HepG2 (cell line): ENCODE measurements around the gene PTCRA. TPM values are rescaled to one million over a fixed set of nuclear protein-coding genes. Genes with fewer than 3 reads are reported as not detected.

ENCODE experiments used
- ATF1 ChIP-seq: IDR thresholded peaks from 2 replicates; pipeline ENCODE4 v1.6.1; 2016; ENCODE audit warnings: mild to moderate bottlenecking, control low read depth
- HNF4A ChIP-seq: sonication (generic); formaldehyde crosslinking; IDR thresholded peaks from 2 replicates; pipeline ENCODE4 v1.4.0; 2020; ENCODE audit warnings: missing genetic modification reagents
- HNF4G ChIP-seq, 2 experiments: sonication (generic) in 1 of 2; formaldehyde crosslinking in 1 of 2; IDR thresholded peaks; 2 replicates each; pipeline versions ENCODE4 v1.4.0 to v1.6.1; 2011 to 2020; ENCODE audit warnings: borderline replicate concordance in 2 of 2, low read depth in 2 of 2, mild to moderate bottlenecking in 2 of 2, low read length in 1 of 2, missing genetic modification reagents in 1 of 2, moderate library complexity in 1 of 2
- MAF1 ChIP-seq: sonication (generic); formaldehyde crosslinking; IDR thresholded peaks from 2 replicates; pipeline ENCODE4 v1.5.0; 2020; ENCODE audit warnings: missing genetic modification reagents, borderline replicate concordance
- MED13 ChIP-seq: sonication (generic); formaldehyde crosslinking; IDR thresholded peaks from 2 replicates; pipeline ENCODE4 v1.5.0; 2020; ENCODE audit warnings: missing genetic modification reagents
- NFIC ChIP-seq: IDR thresholded peaks from 2 replicates; pipeline ENCODE4 v1.6.1; 2012; ENCODE audit warnings: mild to moderate bottlenecking, low read length, inconsistent platforms
- PLSCR1 ChIP-seq: sonication (generic); formaldehyde crosslinking; IDR thresholded peaks from 2 replicates; pipeline ENCODE4 v1.5.0; 2020; ENCODE audit warnings: missing genetic modification reagents, mild to moderate bottlenecking, borderline replicate concordance
- PTBP1 ChIP-seq: fragments of 200-400 bp; formaldehyde crosslinking; IDR thresholded peaks from 2 replicates; pipeline ENCODE4 v1.6.1; 2018; ENCODE audit warnings: low read length, low read depth; ENCODE audit not compliant: poor library complexity, severe bottlenecking
- SAFB2 ChIP-seq: sonication (generic); formaldehyde crosslinking; IDR thresholded peaks from 2 replicates; pipeline ENCODE4 v1.5.1; 2020; ENCODE audit warnings: missing genetic modification reagents, low read depth, mild to moderate bottlenecking, borderline replicate concordance
- SP140L ChIP-seq: sonication (generic); formaldehyde crosslinking; IDR thresholded peaks from 2 replicates; pipeline ENCODE4 v1.4.0; 2020; ENCODE audit warnings: missing genetic modification reagents, borderline replicate concordance
- STAT5B ChIP-seq: sonication (generic); formaldehyde crosslinking; IDR thresholded peaks from 2 replicates; pipeline ENCODE4 v1.4.0; 2020; ENCODE audit warnings: missing genetic modification reagents
- U2AF2 ChIP-seq: fragments of 200-400 bp; formaldehyde crosslinking; IDR thresholded peaks from 2 replicates; pipeline ENCODE4 v1.6.1; 2017; ENCODE audit warnings: low read depth, mild to moderate bottlenecking, low read length
- ZFP36L1 ChIP-seq: sonication (generic); formaldehyde crosslinking; IDR thresholded peaks from 2 replicates; pipeline ENCODE4 v1.8.0; 2022; ENCODE audit warnings: mild to moderate bottlenecking, missing genetic modification reagents, moderate library complexity
- ZNF761 ChIP-seq: sonication (generic); formaldehyde crosslinking; conservative IDR thresholded peaks from 2 replicates; pipeline ENCODE4 v1.4.0; 2020; ENCODE audit warnings: mild to moderate bottlenecking, missing genetic modification reagents
- ZNF781 ChIP-seq: sonication (generic); formaldehyde crosslinking; IDR thresholded peaks from 2 replicates; pipeline ENCODE4 v1.5.1; 2020; ENCODE audit warnings: borderline replicate concordance, mild to moderate bottlenecking, missing genetic modification reagents; ENCODE audit errors: not compliant biosample characterization
- ZNF782 ChIP-seq: sonication (generic); formaldehyde crosslinking; IDR thresholded peaks from 2 replicates; pipeline ENCODE4 v1.4.0; 2020; ENCODE audit warnings: missing genetic modification reagents, mild to moderate bottlenecking, borderline replicate concordance
- polyA plus RNA-seq, 8 experiments: library from polyadenylated mRNA; depleted of rRNA in 3 of 8; stranded (reverse) in 7 of 8; unstranded in 1 of 8; fragments of >200 nt; fragmentation: Illumina TruSeq in 4 of 8; extraction: Trizol in 4 of 8; gene quantifications; 2 replicates each; pipeline versions ENCODE4 v1.2.1 to v1.2.3, GENCODE V29; 2011 to 2016; ENCODE audit warnings: low read depth in 4 of 8, missing spikeins in 1 of 8, mixed read lengths in 1 of 8; ENCODE audit not compliant: insufficient read depth in 1 of 8
- total RNA-seq, 5 experiments: library from RNA; depleted of rRNA; stranded (reverse); fragments of >200 nt; fragmentation: Illumina TruSeq; extraction: Trizol; gene quantifications; 2 replicates each; pipeline ENCODE4 v1.2.3, GENCODE V29; 2016; ENCODE audit warnings: low read depth in 1 of 5
- TF ChIP-seq, protein P1 (sequence below): sonication (generic); formaldehyde crosslinking; IDR thresholded peaks from 2 replicates; pipeline ENCODE4 v1.5.0; 2020; ENCODE audit warnings: missing genetic modification reagents, mild to moderate bottlenecking, borderline replicate concordance
- TF ChIP-seq, protein P2 (sequence below): sonication (generic); formaldehyde crosslinking; IDR thresholded peaks from 2 replicates; pipeline ENCODE4 v1.5.0; 2020; ENCODE audit warnings: mild to moderate bottlenecking, missing genetic modification reagents, borderline replicate concordance

PTCRA gene
- total and polyA plus RNA-seq, 2 of the 13 experiments (the other 11 are each of a cell fraction or from before 2014, with no cell fraction given): not detected

DNA sequence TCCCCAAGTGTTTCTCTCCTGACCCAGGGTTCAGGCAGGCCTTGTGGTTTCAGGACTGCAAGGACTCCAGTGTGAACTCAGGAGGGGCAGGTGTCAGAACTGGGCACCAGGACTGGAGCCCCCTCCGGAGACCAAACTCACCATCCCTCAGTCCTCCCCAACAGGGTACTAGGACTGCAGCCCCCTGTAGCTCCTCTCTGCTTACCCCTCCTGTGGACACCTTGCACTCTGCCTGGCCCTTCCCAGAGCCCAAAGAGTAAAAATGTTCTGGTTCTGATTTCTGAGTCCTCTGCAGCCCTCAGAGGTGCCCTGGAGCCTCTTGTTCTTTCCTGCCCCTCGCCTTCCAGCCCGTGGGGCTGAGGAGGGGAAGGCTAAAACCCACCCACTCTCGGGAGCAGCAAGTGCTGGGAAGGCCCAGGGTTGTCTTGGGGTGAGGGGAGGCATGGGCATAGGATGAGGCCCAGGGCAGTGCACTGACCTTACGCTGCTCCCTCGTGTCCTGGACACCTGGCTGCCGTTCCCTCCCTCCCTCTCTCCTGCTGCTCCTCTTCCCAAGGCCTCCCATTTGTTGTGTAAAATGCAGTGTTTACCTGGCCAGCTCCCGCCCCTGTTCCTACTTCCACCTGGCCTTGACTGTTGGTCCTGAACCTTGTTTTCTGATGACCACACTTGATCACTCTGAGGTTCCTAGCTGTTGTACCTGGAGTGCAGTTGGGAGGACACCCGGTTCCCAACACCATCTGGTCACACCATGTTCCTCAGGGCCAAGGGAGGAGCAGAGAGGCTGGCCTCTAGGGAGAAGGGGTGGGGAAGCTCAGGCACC lies 23.3 kb downstream of the PTCRA start (continued):
- TF ChIP-seq STAT5B: no peak
- peak; percentile 94 for TF ChIP-seq ZNF761 (CRISPR knock-in tag)
- TF ChIP-seq HNF4A: peak; percentile 98
- TF ChIP-seq NFIC: no peak
- TF ChIP-seq MAF1 (CRISPR knock-in tag): no peak
- TF ChIP-seq U2AF2: no peak
- TF ChIP-seq, protein P1, sequence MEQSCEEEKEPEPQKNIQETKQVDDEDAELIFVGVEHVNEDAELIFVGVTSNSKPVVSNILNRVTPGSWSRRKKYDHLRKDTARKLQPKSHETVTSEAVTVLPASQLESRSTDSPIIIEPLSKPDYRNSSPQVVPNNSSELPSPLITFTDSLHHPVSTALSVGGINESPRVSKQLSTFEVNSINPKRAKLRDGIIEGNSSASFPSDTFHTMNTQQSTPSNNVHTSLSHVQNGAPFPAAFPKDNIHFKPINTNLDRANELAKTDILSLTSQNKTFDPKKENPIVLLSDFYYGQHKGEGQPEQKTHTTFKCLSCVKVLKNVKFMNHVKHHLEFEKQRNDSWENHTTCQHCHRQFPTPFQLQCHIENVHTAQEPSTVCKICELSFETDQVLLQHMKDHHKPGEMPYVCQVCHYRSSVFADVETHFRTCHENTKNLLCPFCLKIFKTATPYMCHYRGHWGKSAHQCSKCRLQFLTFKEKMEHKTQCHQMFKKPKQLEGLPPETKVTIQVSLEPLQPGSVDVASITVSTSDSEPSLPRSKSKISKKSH (CRISPR knock-in tag): peak; percentile 98
- TF ChIP-seq SAFB2 (CRISPR knock-in tag): peak; percentile 71; the same call in 1 of the 2 replicates
- no peak for TF ChIP-seq PTBP1
- peak; percentile 65; the same call in 1 of the 2 replicates for TF ChIP-seq MED13 (CRISPR knock-in tag)
- peak; percentile 85 for TF ChIP-seq HNF4G (IDR thresholded peaks at IDR 0.05; ENCODE audit: borderline replicate concordance, low read depth, low read length)
- peak; percentile 80; the same call in 1 of the 2 replicates for TF ChIP-seq HNF4G (CRISPR knock-in tag; IDR thresholded peaks at IDR 0.05; ENCODE audit: borderline replicate concordance, low read depth)
- no peak for TF ChIP-seq ATF1
- no peak for TF ChIP-seq ZFP36L1 (CRISPR knock-in tag)
- TF ChIP-seq ZNF782 (CRISPR knock-in tag): peak; percentile 98
- no peak for TF ChIP-seq SP140L
- TF ChIP-seq ZNF781 (CRISPR knock-in tag): peak; percentile 70
- TF ChIP-seq, protein P2, sequence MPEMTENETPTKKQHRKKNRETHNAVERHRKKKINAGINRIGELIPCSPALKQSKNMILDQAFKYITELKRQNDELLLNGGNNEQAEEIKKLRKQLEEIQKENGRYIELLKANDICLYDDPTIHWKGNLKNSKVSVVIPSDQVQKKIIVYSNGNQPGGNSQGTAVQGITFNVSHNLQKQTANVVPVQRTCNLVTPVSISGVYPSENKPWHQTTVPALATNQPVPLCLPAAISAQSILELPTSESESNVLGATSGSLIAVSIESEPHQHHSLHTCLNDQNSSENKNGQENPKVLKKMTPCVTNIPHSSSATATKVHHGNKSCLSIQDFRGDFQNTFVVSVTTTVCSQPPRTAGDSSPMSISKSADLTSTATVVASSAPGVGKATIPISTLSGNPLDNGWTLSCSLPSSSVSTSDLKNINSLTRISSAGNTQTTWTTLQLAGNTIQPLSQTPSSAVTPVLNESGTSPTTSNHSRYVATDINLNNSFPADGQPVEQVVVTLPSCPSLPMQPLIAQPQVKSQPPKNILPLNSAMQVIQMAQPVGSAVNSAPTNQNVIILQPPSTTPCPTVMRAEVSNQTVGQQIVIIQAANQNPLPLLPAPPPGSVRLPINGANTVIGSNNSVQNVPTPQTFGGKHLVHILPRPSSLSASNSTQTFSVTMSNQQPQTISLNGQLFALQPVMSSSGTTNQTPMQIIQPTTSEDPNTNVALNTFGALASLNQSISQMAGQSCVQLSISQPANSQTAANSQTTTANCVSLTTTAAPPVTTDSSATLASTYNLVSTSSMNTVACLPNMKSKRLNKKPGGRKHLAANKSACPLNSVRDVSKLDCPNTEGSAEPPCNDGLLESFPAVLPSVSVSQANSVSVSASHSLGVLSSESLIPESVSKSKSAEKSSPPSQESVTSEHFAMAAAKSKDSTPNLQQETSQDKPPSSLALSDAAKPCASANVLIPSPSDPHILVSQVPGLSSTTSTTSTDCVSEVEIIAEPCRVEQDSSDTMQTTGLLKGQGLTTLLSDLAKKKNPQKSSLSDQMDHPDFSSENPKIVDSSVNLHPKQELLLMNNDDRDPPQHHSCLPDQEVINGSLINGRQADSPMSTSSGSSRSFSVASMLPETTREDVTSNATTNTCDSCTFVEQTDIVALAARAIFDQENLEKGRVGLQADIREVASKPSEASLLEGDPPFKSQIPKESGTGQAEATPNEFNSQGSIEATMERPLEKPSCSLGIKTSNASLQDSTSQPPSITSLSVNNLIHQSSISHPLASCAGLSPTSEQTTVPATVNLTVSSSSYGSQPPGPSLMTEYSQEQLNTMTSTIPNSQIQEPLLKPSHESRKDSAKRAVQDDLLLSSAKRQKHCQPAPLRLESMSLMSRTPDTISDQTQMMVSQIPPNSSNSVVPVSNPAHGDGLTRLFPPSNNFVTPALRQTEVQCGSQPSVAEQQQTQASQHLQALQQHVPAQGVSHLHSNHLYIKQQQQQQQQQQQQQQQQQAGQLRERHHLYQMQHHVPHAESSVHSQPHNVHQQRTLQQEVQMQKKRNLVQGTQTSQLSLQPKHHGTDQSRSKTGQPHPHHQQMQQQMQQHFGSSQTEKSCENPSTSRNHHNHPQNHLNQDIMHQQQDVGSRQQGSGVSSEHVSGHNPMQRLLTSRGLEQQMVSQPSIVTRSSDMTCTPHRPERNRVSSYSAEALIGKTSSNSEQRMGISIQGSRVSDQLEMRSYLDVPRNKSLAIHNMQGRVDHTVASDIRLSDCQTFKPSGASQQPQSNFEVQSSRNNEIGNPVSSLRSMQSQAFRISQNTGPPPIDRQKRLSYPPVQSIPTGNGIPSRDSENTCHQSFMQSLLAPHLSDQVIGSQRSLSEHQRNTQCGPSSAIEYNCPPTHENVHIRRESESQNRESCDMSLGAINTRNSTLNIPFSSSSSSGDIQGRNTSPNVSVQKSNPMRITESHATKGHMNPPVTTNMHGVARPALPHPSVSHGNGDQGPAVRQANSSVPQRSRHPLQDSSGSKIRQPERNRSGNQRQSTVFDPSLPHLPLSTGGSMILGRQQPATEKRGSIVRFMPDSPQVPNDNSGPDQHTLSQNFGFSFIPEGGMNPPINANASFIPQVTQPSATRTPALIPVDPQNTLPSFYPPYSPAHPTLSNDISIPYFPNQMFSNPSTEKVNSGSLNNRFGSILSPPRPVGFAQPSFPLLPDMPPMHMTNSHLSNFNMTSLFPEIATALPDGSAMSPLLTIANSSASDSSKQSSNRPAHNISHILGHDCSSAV (CRISPR knock-in tag): no peak
- TF ChIP-seq PLSCR1: no peak
